Body of pancreas (tissue), 4 donors: ENCODE data around the gene GIPC2.

Source experiments
- POLR2A ChIP-seq, 3 donors: fragments of 450-650 bp; IDR thresholded peaks; one replicate each; pipeline ENCODE4 v1.6.1; 2016; ENCODE audit warnings: antibody characterized with exemption in 3 of 3, mild to moderate bottlenecking in 2 of 3
- TF ChIP-seq, protein P1 (sequence below), 7 experiments: fragments of 450-650 bp in 4 of 7; fragments of 200-600 bp in 3 of 7; sonication (generic) in 3 of 7; IDR thresholded peaks; one replicate each; pipeline ENCODE4 v1.5.1; 2016 to 2019; ENCODE audit warnings: antibody characterized with exemption in 7 of 7

DNA sequence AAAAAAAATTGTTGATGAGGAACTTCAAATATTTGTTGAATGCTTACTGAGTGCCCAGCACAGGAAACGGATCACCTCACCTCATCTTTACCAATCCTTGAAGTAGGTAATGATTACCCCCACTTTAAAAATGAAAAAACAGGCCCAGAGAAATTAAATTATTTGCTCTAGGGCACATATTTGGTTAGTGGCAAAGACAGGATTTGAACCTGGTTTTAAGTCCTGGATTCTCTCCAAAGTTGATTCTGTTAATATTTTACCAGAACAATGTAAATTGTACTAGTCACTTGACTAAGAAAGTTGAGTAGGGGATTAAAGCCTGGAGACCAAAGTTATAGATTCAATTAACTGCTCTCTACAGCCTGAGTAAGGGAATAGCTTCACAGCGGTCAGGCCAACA lies 97.9 kb downstream of the GIPC2 start:
- TF ChIP-seq, protein P1, sequence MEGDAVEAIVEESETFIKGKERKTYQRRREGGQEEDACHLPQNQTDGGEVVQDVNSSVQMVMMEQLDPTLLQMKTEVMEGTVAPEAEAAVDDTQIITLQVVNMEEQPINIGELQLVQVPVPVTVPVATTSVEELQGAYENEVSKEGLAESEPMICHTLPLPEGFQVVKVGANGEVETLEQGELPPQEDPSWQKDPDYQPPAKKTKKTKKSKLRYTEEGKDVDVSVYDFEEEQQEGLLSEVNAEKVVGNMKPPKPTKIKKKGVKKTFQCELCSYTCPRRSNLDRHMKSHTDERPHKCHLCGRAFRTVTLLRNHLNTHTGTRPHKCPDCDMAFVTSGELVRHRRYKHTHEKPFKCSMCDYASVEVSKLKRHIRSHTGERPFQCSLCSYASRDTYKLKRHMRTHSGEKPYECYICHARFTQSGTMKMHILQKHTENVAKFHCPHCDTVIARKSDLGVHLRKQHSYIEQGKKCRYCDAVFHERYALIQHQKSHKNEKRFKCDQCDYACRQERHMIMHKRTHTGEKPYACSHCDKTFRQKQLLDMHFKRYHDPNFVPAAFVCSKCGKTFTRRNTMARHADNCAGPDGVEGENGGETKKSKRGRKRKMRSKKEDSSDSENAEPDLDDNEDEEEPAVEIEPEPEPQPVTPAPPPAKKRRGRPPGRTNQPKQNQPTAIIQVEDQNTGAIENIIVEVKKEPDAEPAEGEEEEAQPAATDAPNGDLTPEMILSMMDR (IDR thresholded peaks at IDR 0.05) = no peak
- no peak for TF ChIP-seq POLR2A (IDR thresholded peaks at IDR 0.05)
